Endothelial cell of umbilical vein (primary cell): Measurements from ENCODE around the gene HEBP1.

Experiments
- CTCF ChIP-seq, 2 donors: IDR thresholded peaks; 1 replicate in 1 of 2; 2 replicates in 1 of 2; pipeline ENCODE4 v1.5.1; 2011; ENCODE audit warnings: low read length in 2 of 2, mild to moderate bottlenecking in 2 of 2, moderate library complexity in 2 of 2, control low read depth in 1 of 2, inconsistent platforms in 1 of 2, low read depth in 1 of 2; ENCODE audit not compliant: insufficient read depth in 1 of 2; ENCODE audit errors: extremely low read depth in 1 of 2
- POLR2AphosphoS5 ChIP-seq: IDR thresholded peaks from 2 replicates; pipeline ENCODE4 v1.6.1; 2012; ENCODE audit warnings: low read depth, mild to moderate bottlenecking, control low read depth, low read length, moderate library complexity; ENCODE audit not compliant: insufficient read depth

DNA sequence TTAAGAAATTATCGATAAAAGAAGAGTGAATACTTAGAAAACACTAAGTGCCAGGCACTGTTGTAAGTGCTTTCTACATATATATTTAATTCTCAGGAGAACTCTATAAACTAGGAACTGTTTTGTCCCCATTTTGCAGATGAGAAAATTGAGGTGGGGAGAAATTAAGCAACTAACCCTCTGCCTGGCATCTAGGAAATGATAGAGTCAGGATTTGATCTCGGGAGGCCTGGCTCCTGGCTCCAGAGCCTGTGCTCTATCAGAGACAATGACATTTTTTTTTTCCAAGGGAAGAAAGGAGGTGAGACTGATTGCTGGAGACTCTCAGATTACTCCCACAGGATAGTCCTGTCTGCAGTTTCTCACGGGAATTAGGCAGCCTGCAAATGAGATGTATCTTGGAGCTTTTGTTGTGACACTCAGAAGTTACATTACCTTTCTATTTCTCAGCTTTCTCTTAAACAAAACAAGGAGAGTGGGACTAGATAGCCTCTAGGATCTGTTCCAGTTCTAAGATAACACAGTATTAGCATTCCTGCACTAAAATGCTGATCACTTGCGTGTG lies 42.7 kb upstream of the HEBP1 start:
- TF ChIP-seq CTCF (IDR thresholded peaks at IDR 0.05; ENCODE audit: extremely low read depth in 1 of 2, insufficient read depth in 1 of 2, low read depth in 1 of 2, low read length in 2 of 2) (no peak), POLR2AphosphoS5 (no peak)
